Sigmoid colon (tissue), 3 donors: Measurements from ENCODE around the gene GUCY2C.

ENCODE experiments used
- CTCF ChIP-seq, 4 experiments: fragments of 450-650 bp in 3 of 4; fragments of 200-600 bp in 1 of 4; IDR thresholded peaks; one replicate each; pipeline ENCODE4 v1.5.1; 2016 to 2019; ENCODE audit warnings: antibody characterized with exemption in 4 of 4, mild to moderate bottlenecking in 3 of 4, moderate library complexity in 2 of 4
- POLR2A ChIP-seq, 2 donors: fragments of 450-650 bp; IDR thresholded peaks; one replicate each; pipeline ENCODE4 v1.6.1; 2016; ENCODE audit warnings: antibody characterized with exemption in 2 of 2, mild to moderate bottlenecking in 2 of 2, moderate library complexity in 2 of 2

DNA sequence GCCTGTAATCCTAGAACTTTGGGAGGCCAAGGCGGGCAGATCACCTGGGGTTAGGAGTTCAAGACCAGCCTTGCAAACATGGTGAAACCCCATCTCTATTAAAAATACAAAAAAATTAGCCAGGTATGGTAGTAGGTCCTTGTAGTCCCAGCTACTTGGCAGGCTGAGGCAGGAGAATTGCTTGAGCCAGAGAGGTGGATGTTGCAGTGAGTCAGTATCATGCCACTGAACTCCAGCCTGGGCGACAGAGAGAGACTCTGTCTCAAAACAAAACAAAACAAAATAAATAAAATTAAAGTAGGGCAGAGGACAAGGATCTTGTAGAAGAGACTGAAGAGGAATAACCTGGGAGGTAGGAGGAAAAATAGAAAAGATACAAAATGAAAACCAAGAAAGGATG lies 45.5 kb upstream of the GUCY2C start:
- TF ChIP-seq POLR2A (IDR thresholded peaks at IDR 0.05), result no peak
- no peak for TF ChIP-seq CTCF (IDR thresholded peaks at IDR 0.05)
